Kidney tubule cell (primary cell): ENCODE results near the gene BRMS1.

ENCODE experiments used
- DNase-seq: peaks from one replicate; pipeline ENCODE4 v3.0.0-alpha.2; 2018; ENCODE audit warnings: low spot score

The BRMS1 gene

GRCh38 chr11:66302656-66303055 is 42.2 kb downstream of the BRMS1 start:
- DNase-seq: no peak

- no peak for DNase-seq
Observed at GRCh38 chr11:66299186-66299585, 45.7 kb downstream of the BRMS1 start.

GRCh38 chr11:66297610-66298009 is 47.3 kb downstream of the BRMS1 start:
- DNase-seq: no peak

GRCh38 chr11:66294626-66295620 is 50.0 kb downstream of the BRMS1 start:
- no peak for DNase-seq

GRCh38 chr11:66293777-66294625 is 50.9 kb downstream of the BRMS1 start:
- no peak for DNase-seq

GRCh38 chr11:66293352-66293751 is 51.6 kb downstream of the BRMS1 start:
- no peak for DNase-seq

- no peak for DNase-seq
Observed at GRCh38 chr11:66292543-66293332, 52.2 kb downstream of the BRMS1 start.

- DNase-seq: no peak
Observed at GRCh38 chr11:66291706-66292542, 53.0 kb downstream of the BRMS1 start, which contains the start of gene TMEM151A. TSS of gene TMEM151A (plus strand) at chr11:66291894. CDS start at chr11:66292014, 120 bp downstream.

GRCh38 chr11:66291303-66291705 is 53.6 kb downstream of the BRMS1 start:
- no peak for DNase-seq

- no peak for DNase-seq
Observed at GRCh38 chr11:66290330-66290621, 54.6 kb downstream of the BRMS1 start.

GRCh38 chr11:66289548-66290329 is 55.2 kb downstream of the BRMS1 start:
- no peak for DNase-seq

GRCh38 chr11:66288671-66289547 is 56.0 kb downstream of the BRMS1 start, which contains the start of gene YIF1A:
TSS of gene YIF1A (minus strand) at chr11:66289143. CDS start at chr11:66288985, 158 bp downstream.
- DNase-seq: peak; percentile 100

- DNase-seq: no peak
Observed at GRCh38 chr11:66287889-66288670, 56.8 kb downstream of the BRMS1 start.
